ENCODE measurements around the gene IFNLR1. TPM values are rescaled to one million over a fixed set of nuclear protein-coding genes. Genes with fewer than 3 reads are reported as not detected.

The IFNLR1 gene
- total RNA-seq, 4 donors from 2014 or later = 0.93 to 2.8 (median 1.2) TPM

- H3K4me1 ChIP-seq = peaks cover 0 to 33% (median 0%) of the 10 kb centered on the region in 3 donors
- H3K9me3 ChIP-seq = no peaks in the 10 kb centered on the region
- no peak overlapping the region for H3K4me3 ChIP-seq
- 76 to 86% methylated on average over 1 to 3 of the region's 18 CpGs for WGBS, 2 donors (ENCODE audit: low coverage in 1 of 2)
- no peak for ATAC-seq
- H3K27me3 ChIP-seq = no peaks in the 10 kb centered on the region
- TF ChIP-seq POLR2A (IDR thresholded peaks at IDR 0.05) (no peak), POLR2AphosphoS5 (IDR thresholded peaks at IDR 0.05) (no peak), EP300 (IDR thresholded peaks at IDR 0.05) (no peak), CTCF (IDR thresholded peaks at IDR 0.05) (no peak)
- H3K27ac ChIP-seq = peak overlapping the region in 1 of 4 donors; percentile 64
- no peaks in the 10 kb centered on the region for H3K36me3 ChIP-seq
These were observed 79.5 kb downstream of the IFNLR1 start for GRCh38 chr1:24107462-24108138.

- no peaks in the 10 kb centered on the region for H3K27me3 ChIP-seq
- no peaks in the 10 kb centered on the region for H3K9me3 ChIP-seq
- TF ChIP-seq POLR2AphosphoS5 (IDR thresholded peaks at IDR 0.05) (no peak), POLR2A (IDR thresholded peaks at IDR 0.05) (no peak), EP300 (IDR thresholded peaks at IDR 0.05) (no peak), CTCF (IDR thresholded peaks at IDR 0.05) (no peak)
- peaks cover 0 to 22% (median 4%) of the 10 kb centered on the region in 3 donors for H3K4me1 ChIP-seq
- H3K36me3 ChIP-seq = no peaks in the 10 kb centered on the region
- no peak overlapping the region for H3K4me3 ChIP-seq
- H3K27ac ChIP-seq = peak overlapping the region in 1 of 4 donors; percentile 33
- 40 to 60% methylated on average over 2 of the region's 19 CpGs for WGBS, 2 donors (ENCODE audit: low coverage in 1 of 2)
- ATAC-seq = no peak
These were observed 81.5 kb downstream of the IFNLR1 start for GRCh38 chr1:24105368-24106160.

- no peak overlapping the region for H3K4me3 ChIP-seq
- H3K36me3 ChIP-seq = no peaks in the 10 kb centered on the region
- TF ChIP-seq EP300 (IDR thresholded peaks at IDR 0.05) (no peak), POLR2A (IDR thresholded peaks at IDR 0.05) (no peak), CTCF (IDR thresholded peaks at IDR 0.05) (no peak), POLR2AphosphoS5 (IDR thresholded peaks at IDR 0.05) (no peak)
- H3K27me3 ChIP-seq = no peaks in the 10 kb centered on the region
- peak overlapping the region in 1 of 4 donors; percentile 33 for H3K27ac ChIP-seq
- peaks cover 0 to 21% (median 4%) of the 10 kb centered on the region in 3 donors for H3K4me1 ChIP-seq
- H3K9me3 ChIP-seq = no peaks in the 10 kb centered on the region
- 80 to 90% methylated on average over 2 to 3 of the region's 7 CpGs for WGBS, 2 donors (ENCODE audit: low coverage in 1 of 2)
- no peak for ATAC-seq
These were observed 82.2 kb downstream of the IFNLR1 start for GRCh38 chr1:24104854-24105253.

Other genes starting within 250 kb of the IFNLR1 start
- 100 to 1,000 TPM; 136 to 246 (median 207) TPM for gene PNRC2, start 227.5 kb downstream of the IFNLR1 start, total RNA-seq
- gene SRSF10, start 207.0 kb downstream of the IFNLR1 start, total RNA-seq = 100 to 1,000 TPM in 1 of 4 donors, 10 to 100 TPM in 3; 51.5 to 117 (median 76.2) TPM
- gene MYOM3, start 75.2 kb downstream of the IFNLR1 start, total RNA-seq = 1 to 10 TPM in 1 of 4 donors, under 1 TPM in 1, not detected in 2; 0.31 to 2.4 TPM
- gene IL22RA1, start 44.1 kb downstream of the IFNLR1 start, total RNA-seq = under 1 TPM in 2 of 4 donors, not detected in 2; 0.57 to 0.58 TPM
- 1 to 10 TPM in 1 of 4 donors, under 1 TPM in 2, not detected in 1; 0.13 to 4.9 (median 0.31) TPM for gene GRHL3, start 132.1 kb upstream of the IFNLR1 start, total RNA-seq
- 1 to 10 TPM; 2.2 to 7.6 (median 6.1) TPM for gene STPG1, start 226.5 kb upstream of the IFNLR1 start, total RNA-seq
- gene NIPAL3, start 228.5 kb upstream of the IFNLR1 start, total RNA-seq = 10 to 100 TPM; 22.3 to 45.7 (median 35.6) TPM